Pancreas (tissue), 10 donors: ENCODE data around the gene FAHD2A. TPM values are rescaled to one million over a fixed set of nuclear protein-coding genes. Genes with fewer than 3 reads are reported as not detected.
"Not testable (repeated sequence)": the region's sequence is repeated elsewhere in the genome, so short reads cannot be mapped to it uniquely, and the experiment has no call there.

Source experiments
- ATAC-seq, 4 donors: fragments of 200-7000 bp; cut with Tn5 transposase; one replicate each; pipeline versions ENCODE4 v1.8.0 to v1.9.1; 2020; ENCODE audit warnings: mild to moderate bottlenecking in 4 of 4, moderate library complexity in 4 of 4
- DNase-seq, 6 donors: peaks; one replicate each; pipeline ENCODE4 v3.0.0-alpha.2; 2020
- FAIRE-seq: peaks from 2 replicates; lab custom pipeline; 2012; peaks lifted over from hg19 to GRCh38; lab: Jason Lieb, UNC
- H3K27ac ChIP-seq, 4 donors: fragments of 200-600 bp; sonication (generic); 1 replicate in 3 of 4; 2 replicates in 1 of 4; pipeline versions ENCODE4 v1.5.0 to v1.8.0; 2020
- H3K27me3 ChIP-seq, 4 donors: fragments of 200-600 bp; one replicate each; pipeline ENCODE4 v1.8.0; 2021
- H3K36me3 ChIP-seq, 3 donors: fragments of 200-600 bp; sonication (generic) in 1 of 3; one replicate each; pipeline versions ENCODE4 v1.5.0 to v1.8.0; 2020 to 2021
- H3K4me1 ChIP-seq, 3 donors: fragments of 200-600 bp; one replicate each; pipeline ENCODE4 v1.8.0; 2021
- H3K4me3 ChIP-seq, 4 donors: fragments of 200-600 bp; sonication (generic) in 2 of 4; one replicate each; pipeline versions ENCODE4 v1.5.0 to v1.8.0; 2020 to 2021
- H3K9me3 ChIP-seq, 4 donors: fragments of 200-600 bp; one replicate each; pipeline ENCODE4 v1.8.0; 2021
- WGBS, 2 donors: extraction: QIAGEN DNeasy Blood & Tissue Kit; methylation state at CpG; one replicate each; pipeline ENCODE4 v1.1.7; 2013; 5-methylcytosine and 5-hydroxymethylcytosine counted together
- intact Hi-C, 3 donors: fragments of 100-400 bp; cut with DNase I; formaldehyde crosslinking; loops; one replicate each; pipeline versions ENCODE4 v1.11.1 to v1.14.2; 2022
- polyA plus RNA-seq, 2 donors: library from polyadenylated mRNA; stranded (reverse); fragments of 200-250 nt; gene quantifications; one replicate each; pipeline ENCODE4 v1.2.3, GENCODE V29; 2013
- total RNA-seq, 6 donors: library from RNA; stranded (reverse); fragmentation: NEBNext Ultra II Directional in 4 of 6; extraction: Animal tissue kit (Norgen Biotek cat#: 25700) in 4 of 6; gene quantifications; one replicate each; pipeline versions ENCODE4 v1.2.1 to v1.2.4, GENCODE V29; 2021 to 2023
- donor health status: healthy with polysubstance abuse.
- donor health status: DM: no; HTN: no; CAD: no; lungs with moderate emphysema.
- donor health status: DM: no; HTN: no; CAD: no.
- donor health status: control.
- donor health status: control.
- donor health status: Bipolar disorder and iron deficiency.
- donor health status: DM: yes; HTN: yes; CAD: no.
- donor health status: DM: no; HTN: no; CAD: no.
- donor health status: DM: no; HTN: no; CAD: no.
- donor health status: DM: yes; HTN: yes; CAD: no.

FAHD2A gene
- total and polyA plus RNA-seq, 8 donors, result 15.4 to 22.2 (median 18.3) TPM

- peak in 5 of 6 donors; percentile 31 to 73 (median 58) for DNase-seq
- intact Hi-C loops, H3K4me3 ChIP-seq, FAIRE-seq, H3K4me1 ChIP-seq, H3K27me3 ChIP-seq, H3K36me3 ChIP-seq, H3K9me3 ChIP-seq: not testable (repeated sequence)
- peak; percentile 57 to 73 (median 68) for ATAC-seq
- WGBS, 2 donors, result 42 to 43% methylated on average over 2 of the region's 3 CpGs
- peak overlapping the region in 1 of 4 donors; percentile 39 for H3K27ac ChIP-seq
Measured at GRCh38 chr2:95434507-95435076, 32.1 kb downstream of the FAHD2A start.

GRCh38 chr2:95435162-95435871 is 32.8 kb downstream of the FAHD2A start:
- H3K4me3 ChIP-seq, H3K27me3 ChIP-seq, FAIRE-seq, H3K9me3 ChIP-seq, H3K27ac ChIP-seq, H3K4me1 ChIP-seq, intact Hi-C loops, DNase-seq, H3K36me3 ChIP-seq: not testable (repeated sequence)
- WGBS, 2 donors, result no CpG with 5 or more reads among the region's 30 CpGs
- ATAC-seq, result peak in 1 of 4 donors; percentile 20

GRCh38 chr2:95435872-95436209 is 33.3 kb downstream of the FAHD2A start:
- FAIRE-seq, DNase-seq, H3K36me3 ChIP-seq, H3K27me3 ChIP-seq, intact Hi-C loops, H3K27ac ChIP-seq, ATAC-seq, H3K9me3 ChIP-seq, H3K4me1 ChIP-seq, H3K4me3 ChIP-seq: not testable (repeated sequence)
- WGBS, 2 donors, result 66 to 72% methylated on average over 3 of the region's 5 CpGs

GRCh38 chr2:95442474-95443099 is 40.1 kb downstream of the FAHD2A start:
- FAIRE-seq, intact Hi-C loops, H3K36me3 ChIP-seq, H3K27me3 ChIP-seq, DNase-seq, H3K9me3 ChIP-seq, H3K4me3 ChIP-seq, H3K27ac ChIP-seq, H3K4me1 ChIP-seq: not testable (repeated sequence)
- ATAC-seq, result peak in 2 of 4 donors; percentile 60 to 62
- no CpG with 5 or more reads among the region's 2 CpGs for WGBS, 2 donors

GRCh38 chr2:95445317-95445716 is 42.8 kb downstream of the FAHD2A start:
- ATAC-seq, FAIRE-seq, intact Hi-C loops, H3K27ac ChIP-seq, H3K27me3 ChIP-seq, H3K4me1 ChIP-seq, H3K36me3 ChIP-seq, DNase-seq, H3K9me3 ChIP-seq, H3K4me3 ChIP-seq: not testable (repeated sequence)
- WGBS, 2 donors, result no CpG with 5 or more reads among the region's 2 CpGs

GRCh38 chr2:95463292-95463691 is 60.8 kb downstream of the FAHD2A start:
- intact Hi-C loops, H3K9me3 ChIP-seq, FAIRE-seq, H3K27ac ChIP-seq, H3K4me3 ChIP-seq, H3K27me3 ChIP-seq, DNase-seq, H3K4me1 ChIP-seq, H3K36me3 ChIP-seq, ATAC-seq: not testable (repeated sequence)
- WGBS, 2 donors, result no CpG with 5 or more reads among the region's 3 CpGs

Other genes starting within 250 kb of the FAHD2A start
- 10 to 100 TPM in 1 of 6 donors, 1 to 10 TPM in 5; 7.2 to 16.3 (median 8.0) TPM for gene ZNF514, start 242.9 kb upstream of the FAHD2A start, total RNA-seq
- 10 to 100 TPM; 12.7 to 16.0 TPM for gene ZNF514, start 242.9 kb upstream of the FAHD2A start, polyA plus RNA-seq
- gene ZNF2, start 236.9 kb upstream of the FAHD2A start, total RNA-seq, result 1 to 10 TPM; 1.4 to 2.9 (median 2.3) TPM
- gene ZNF2, start 236.9 kb upstream of the FAHD2A start, polyA plus RNA-seq, result 1 to 10 TPM in 1 of 2 donors, under 1 TPM in 1; 0.80 to 1.9 TPM
- 1 to 10 TPM; 1.5 to 5.2 (median 3.0) TPM for gene ZNF892, start 195.2 kb upstream of the FAHD2A start, total RNA-seq
- gene ZNF892, start 195.2 kb upstream of the FAHD2A start, polyA plus RNA-seq, result under 1 TPM; 0.63 to 0.76 TPM
- 10 to 100 TPM in 5 of 6 donors, 1 to 10 TPM in 1; 9.5 to 20.4 (median 12.8) TPM for gene PROM2, start 128.3 kb upstream of the FAHD2A start, total RNA-seq
- 10 to 100 TPM in 1 of 2 donors, 1 to 10 TPM in 1; 8.3 to 12.5 TPM for gene PROM2, start 128.3 kb upstream of the FAHD2A start, polyA plus RNA-seq
- gene KCNIP3, start 105.4 kb upstream of the FAHD2A start, total RNA-seq, result 1 to 10 TPM; 3.5 to 7.5 (median 3.6) TPM
- gene KCNIP3, start 105.4 kb upstream of the FAHD2A start, polyA plus RNA-seq, result 1 to 10 TPM; 3.5 to 4.5 TPM
- gene TRIM43B, start 82.0 kb downstream of the FAHD2A start, total RNA-seq, result not detected
- gene TRIM43B, start 82.0 kb downstream of the FAHD2A start, polyA plus RNA-seq, result not detected
- not detected for gene TRIM43, start 189.3 kb downstream of the FAHD2A start, total RNA-seq
- gene TRIM43, start 189.3 kb downstream of the FAHD2A start, polyA plus RNA-seq, result not detected